Skin of body (tissue), 2 donors: ENCODE measurements around the gene HDAC8. TPM values are rescaled to one million over a fixed set of nuclear protein-coding genes. Genes with fewer than 3 reads are reported as not detected.
"Not testable (repeated sequence)": the region's sequence is repeated elsewhere in the genome, so short reads cannot be mapped to it uniquely, and the experiment has no call there.

Experiments used
- DNase-seq: peaks from one replicate; lab custom pipeline; 2025; lab: John Stamatoyannopoulos, UW
- total RNA-seq: library from RNA; depleted of rRNA; stranded (reverse); fragments of >200 nt; gene quantifications from one replicate; pipeline ENCODE4 v1.2.3, GENCODE V29; 2014

HDAC8 gene
- 33.9 TPM for total RNA-seq

DNA sequence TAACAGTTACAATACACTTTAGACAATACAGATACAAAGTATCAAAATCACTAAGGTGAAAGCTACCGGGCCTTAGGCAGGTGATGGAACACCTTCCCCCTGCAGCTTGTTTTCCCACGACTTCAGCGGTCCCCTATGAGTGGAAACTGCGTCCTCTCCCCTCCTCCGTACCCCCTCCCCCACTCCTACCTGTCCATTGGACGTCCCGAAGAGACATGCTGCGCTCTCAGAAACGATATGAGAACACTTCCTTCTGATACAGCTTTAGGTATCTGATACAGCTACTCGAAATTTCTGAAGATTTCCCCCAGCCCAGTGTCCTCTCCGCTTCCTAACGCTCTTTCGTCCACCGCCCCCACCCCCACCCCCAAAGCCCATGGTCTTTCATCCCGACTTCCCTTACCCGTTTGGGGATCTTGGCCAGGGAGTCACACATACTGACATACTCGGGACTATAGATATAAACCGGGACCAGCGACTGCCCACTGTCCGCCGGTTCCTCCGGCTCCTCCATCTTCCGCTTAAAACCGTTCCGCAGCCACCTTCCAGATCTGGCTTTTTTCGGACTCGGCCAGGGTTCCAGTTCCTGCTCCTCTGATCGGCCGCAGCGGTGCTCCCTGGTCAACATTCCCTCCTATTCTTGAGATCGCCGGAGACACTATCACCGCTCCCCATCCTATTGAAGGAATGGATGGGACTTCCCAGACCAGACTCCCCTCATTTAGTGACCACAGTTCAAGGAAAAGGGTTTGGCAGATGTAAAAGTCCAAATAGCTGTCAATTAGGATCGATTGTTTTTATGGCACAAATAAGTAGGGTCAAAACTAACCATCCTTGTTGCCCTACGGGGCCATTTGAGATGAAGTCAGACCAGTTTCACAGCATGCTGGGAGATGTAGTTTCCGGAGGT lies at the start of gene HDAC8:
TSS of gene HDAC8 (minus strand) at position 596 of the 910 bp plus-strand sequence. CDS start at position 514, 82 bp downstream.
- DNase-seq: peak; percentile 70

- no peak for DNase-seq
Measured at GRCh38 chrX:72621625-72622485, 49.2 kb upstream of the HDAC8 start.

- no peak for DNase-seq
Measured at GRCh38 chrX:72621163-72621562, 48.5 kb upstream of the HDAC8 start.

- DNase-seq: no peak
Measured at GRCh38 chrX:72620550-72621145, 48.0 kb upstream of the HDAC8 start.

DNA sequence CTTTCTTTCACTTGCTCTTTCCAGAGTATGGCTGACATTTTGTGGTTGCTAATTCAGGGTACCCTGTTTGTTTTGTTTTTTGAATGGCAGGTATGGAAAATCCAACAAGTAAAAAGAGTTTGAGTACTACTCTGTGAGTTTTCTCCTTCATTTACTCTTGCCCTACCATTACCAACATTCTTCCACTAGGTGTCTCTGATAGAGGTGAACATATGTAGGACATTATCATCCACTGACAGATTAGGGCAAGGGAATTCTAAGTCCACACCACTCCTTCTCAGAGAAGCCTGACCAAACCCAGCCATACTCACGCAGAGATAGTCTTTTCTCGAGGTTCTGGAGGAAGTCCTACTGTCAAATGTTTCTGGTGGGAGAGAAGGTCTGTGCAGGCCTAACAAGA lies 36.7 kb upstream of the HDAC8 start:
- no peak for DNase-seq

- no peak for DNase-seq
Measured at GRCh38 chrX:72604705-72605104, 32.1 kb upstream of the HDAC8 start.

GRCh38 chrX:72604112-72604511 lies 31.5 kb upstream of the HDAC8 start:
- no peak for DNase-seq

DNA sequence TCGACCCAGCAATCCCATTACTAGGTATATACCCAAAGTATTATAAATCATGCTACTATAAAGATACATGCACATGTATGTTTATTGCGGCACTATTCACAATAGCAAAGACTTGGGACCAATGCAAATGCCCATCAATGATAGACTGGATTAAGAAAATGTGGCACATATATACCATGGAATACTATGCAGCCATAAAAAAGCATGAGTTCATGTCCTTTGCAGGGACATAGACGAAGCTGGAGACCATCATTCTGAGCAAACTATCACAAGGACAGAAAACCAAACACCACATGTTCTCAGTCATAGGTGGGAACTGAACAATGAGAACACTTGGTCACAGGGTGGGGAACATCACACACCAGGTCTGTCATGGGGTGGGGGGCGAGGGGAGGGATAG lies 18.4 kb upstream of the HDAC8 start:
- DNase-seq: not testable (repeated sequence)

DNA sequence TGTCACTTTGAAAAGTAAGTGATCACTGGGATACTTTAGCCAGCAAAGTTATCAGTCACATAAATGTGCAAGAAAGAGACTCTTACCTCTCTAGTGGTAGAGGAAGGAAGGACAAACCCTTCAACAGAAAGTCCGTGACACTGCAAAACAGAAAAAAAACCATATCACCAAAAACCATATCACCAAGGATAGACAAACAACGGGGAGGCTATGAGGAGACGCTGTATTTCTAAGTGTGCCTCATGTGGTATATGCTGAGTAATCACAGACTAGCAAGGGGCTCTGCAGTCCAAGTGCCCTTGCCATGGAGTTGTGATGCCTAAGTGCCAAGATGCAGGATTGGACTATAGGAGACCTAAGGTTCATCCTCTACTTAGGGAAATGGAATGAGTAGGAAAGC lies 11.5 kb upstream of the HDAC8 start:
- DNase-seq: no peak

GRCh38 chrX:72576141-72576894 lies 3.7 kb upstream of the HDAC8 start:
- DNase-seq: no peak

- DNase-seq: no peak
Measured at GRCh38 chrX:72573158-72573511, 492 bp upstream of the HDAC8 start.

DNA sequence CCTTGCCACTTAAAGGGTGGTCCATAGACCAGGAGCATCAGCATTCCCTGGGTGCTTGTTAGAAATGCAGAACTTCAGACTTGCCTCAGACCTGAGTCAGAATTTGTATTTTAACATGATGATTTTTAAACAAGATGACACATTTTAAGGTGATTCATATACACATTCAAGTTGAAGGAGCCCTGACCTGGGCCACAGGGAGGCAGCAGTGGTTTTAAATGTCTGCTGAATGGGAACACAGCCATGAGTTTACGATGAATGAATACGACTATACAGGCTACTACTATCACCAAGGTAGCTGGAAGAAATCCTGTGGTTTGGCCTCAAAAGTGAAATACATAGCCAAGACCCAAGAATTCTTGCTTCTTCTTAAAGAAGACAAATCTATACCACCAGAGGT lies 2.9 kb downstream of the HDAC8 start:
- DNase-seq: no peak

DNA sequence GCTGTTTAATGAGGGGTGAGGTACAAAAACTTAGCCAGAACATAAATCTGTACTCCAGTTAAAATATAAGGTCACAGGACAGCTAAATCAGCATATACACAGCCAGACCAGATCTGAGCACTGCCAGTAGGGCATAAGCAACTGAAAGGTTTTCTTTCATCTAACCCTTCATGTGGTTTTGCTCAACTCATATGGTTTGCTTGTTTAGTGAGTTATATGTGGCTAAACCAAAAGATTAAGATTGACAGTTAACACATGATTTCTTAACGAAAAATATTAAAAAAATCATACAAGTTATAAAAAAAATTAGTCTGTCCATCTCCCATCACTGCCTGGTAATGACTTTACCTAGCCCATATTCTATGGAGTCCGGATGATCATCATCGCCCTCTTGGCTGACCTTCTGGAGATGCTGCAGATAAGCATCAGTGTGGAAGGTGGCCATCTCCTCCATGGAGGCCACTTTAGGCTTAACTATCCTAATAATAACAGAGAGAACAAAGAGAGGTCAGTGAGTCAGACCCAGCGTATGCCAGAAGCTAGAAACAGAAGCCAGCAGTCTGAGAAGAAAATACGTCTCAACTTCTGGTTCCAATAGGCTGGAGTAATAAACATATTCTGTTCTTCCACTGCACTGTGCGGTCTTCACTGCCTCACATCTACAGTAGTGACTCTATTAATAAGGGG lies 4.1 kb downstream of the HDAC8 start:
- no peak for DNase-seq

DNA sequence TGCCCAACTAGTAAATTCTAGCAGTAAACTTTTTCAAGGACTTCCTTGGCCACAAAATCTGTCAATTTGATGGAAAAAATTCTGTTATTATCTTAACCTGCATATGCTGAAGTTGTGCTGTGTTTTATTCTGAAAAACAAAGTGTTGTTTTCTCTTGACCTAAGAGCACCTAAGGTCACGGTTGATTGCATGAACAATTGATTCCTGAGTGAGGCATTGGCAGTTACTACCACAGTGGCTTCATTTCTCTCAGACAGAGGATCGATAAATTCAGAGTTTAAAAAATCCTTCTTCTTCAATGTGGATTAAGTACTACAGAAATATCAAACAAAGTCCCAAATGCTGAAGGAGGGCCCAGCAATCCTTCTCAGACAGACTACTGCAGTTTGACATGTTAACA lies 6.2 kb downstream of the HDAC8 start:
- DNase-seq: no peak

- not testable (repeated sequence) for DNase-seq
Measured at GRCh38 chrX:72559655-72560054, 13.0 kb downstream of the HDAC8 start.

- DNase-seq: no peak
Measured at GRCh38 chrX:72554448-72555140, 18.0 kb downstream of the HDAC8 start.

- not testable (repeated sequence) for DNase-seq
Measured at GRCh38 chrX:72552443-72552842, 20.2 kb downstream of the HDAC8 start.

DNA sequence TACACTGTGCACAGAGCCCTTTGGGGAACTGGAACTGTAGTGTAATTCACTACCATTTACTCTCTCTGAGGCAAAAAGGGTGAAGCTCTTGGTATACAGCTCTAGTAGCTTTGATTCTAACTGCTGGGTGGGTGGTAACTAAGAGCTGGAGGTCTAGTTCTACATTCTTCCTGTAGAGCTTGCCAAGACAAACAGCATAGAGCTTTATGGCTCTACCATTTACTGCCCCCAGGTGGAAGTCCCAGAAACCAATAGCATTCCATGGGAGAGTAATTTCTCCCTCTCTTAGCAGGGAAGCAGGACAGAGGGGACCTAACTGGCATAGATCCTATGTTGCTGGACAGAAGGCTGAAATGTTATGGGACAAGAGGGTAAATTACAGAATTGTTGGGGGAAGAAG lies 26.7 kb downstream of the HDAC8 start:
- no peak for DNase-seq

DNA sequence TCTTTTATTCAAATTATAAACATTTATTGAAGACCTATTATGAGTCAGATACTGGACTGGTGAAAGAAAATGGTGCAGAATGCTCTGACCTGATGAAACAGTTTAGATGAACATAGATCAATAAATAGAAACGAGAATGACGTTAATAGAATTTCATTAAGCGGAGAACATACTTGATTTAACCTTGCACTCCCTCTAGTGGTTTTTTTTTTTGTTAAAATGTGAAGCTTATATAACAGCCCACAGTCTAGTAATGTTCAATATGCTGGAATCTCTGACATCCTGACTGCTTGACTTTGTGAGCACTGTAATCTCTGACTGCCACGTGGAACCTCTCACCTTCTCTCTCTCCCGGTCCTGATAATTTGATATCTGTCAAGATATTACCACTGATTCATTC lies 32.3 kb downstream of the HDAC8 start:
- DNase-seq: peak; percentile 4

DNA sequence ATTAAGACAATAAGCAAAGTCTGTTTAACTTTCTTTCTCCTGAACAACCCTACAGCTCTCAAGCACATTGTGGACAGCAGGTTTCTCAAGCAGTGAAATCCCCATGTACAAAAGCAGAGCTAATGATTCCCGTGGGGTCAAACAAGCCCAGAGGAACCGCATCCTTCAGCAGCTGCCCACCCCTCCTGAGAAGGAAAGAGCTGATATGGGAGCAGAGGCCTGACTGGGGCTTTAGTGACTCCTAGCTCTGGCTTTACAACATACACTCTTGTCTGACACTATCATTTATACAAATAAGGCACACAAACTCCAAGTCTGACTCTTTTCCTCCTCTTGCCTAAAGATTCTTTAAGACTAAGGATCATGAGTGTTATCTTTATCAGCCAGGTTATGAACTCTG lies 32.8 kb downstream of the HDAC8 start:
- peak; percentile 4 for DNase-seq
